ENCODE data around the gene DUS4L.

DNA sequence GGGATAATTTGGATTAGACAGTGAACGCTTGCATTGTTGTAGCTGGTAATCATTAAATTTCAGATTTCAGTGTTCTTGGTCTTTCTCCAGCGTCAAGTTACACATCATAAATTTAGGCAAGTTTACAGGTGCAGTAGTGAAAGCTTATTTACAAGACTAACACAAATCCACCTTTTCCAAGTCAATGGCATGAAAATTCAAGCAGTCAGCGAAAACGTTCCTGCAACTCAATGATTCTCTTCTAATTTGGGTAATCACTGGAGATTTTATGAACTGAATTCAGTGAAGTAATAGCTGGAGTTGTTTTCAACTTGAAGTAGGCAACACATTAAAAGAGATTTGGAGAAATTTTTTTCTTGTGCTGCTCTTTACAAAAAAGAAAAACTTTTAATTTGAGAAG, 34.2 kb downstream of the DUS4L start:
- TF ChIP-seq, protein P1, sequence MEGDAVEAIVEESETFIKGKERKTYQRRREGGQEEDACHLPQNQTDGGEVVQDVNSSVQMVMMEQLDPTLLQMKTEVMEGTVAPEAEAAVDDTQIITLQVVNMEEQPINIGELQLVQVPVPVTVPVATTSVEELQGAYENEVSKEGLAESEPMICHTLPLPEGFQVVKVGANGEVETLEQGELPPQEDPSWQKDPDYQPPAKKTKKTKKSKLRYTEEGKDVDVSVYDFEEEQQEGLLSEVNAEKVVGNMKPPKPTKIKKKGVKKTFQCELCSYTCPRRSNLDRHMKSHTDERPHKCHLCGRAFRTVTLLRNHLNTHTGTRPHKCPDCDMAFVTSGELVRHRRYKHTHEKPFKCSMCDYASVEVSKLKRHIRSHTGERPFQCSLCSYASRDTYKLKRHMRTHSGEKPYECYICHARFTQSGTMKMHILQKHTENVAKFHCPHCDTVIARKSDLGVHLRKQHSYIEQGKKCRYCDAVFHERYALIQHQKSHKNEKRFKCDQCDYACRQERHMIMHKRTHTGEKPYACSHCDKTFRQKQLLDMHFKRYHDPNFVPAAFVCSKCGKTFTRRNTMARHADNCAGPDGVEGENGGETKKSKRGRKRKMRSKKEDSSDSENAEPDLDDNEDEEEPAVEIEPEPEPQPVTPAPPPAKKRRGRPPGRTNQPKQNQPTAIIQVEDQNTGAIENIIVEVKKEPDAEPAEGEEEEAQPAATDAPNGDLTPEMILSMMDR (IDR thresholded peaks at IDR 0.05) = no peak
- TF ChIP-seq POLR2AphosphoS5 (IDR thresholded peaks at IDR 0.05) = no peak
- no peak for TF ChIP-seq EP300 (IDR thresholded peaks at IDR 0.05)
- no peak for TF ChIP-seq POLR2A (IDR thresholded peaks at IDR 0.05)
